Frontal cortex (tissue), 4 donors: ENCODE results near the gene MAD1L1. TPM values are rescaled to one million over a fixed set of nuclear protein-coding genes. Genes with fewer than 3 reads are reported as not detected.

Experiments
- DNase-seq, 2 donors: peaks; one replicate each; pipeline ENCODE4 v3.0.0; 2012; ENCODE audit warnings: low spot score in 2 of 2
- FAIRE-seq: peaks from 2 replicates; lab custom pipeline; 2012; peaks lifted over from hg19 to GRCh38; lab: Jason Lieb, UNC
- total RNA-seq: library from RNA; depleted of rRNA; stranded (reverse); fragments of >200 nt; gene quantifications from one replicate; pipeline ENCODE4 v1.2.3, GENCODE V29; 2014
- donor health status: control.
- donor health status: control.
- donor health status: control.

The MAD1L1 gene
- total RNA-seq, 1 donor from 2014 or later, result 37.1 TPM

DNA sequence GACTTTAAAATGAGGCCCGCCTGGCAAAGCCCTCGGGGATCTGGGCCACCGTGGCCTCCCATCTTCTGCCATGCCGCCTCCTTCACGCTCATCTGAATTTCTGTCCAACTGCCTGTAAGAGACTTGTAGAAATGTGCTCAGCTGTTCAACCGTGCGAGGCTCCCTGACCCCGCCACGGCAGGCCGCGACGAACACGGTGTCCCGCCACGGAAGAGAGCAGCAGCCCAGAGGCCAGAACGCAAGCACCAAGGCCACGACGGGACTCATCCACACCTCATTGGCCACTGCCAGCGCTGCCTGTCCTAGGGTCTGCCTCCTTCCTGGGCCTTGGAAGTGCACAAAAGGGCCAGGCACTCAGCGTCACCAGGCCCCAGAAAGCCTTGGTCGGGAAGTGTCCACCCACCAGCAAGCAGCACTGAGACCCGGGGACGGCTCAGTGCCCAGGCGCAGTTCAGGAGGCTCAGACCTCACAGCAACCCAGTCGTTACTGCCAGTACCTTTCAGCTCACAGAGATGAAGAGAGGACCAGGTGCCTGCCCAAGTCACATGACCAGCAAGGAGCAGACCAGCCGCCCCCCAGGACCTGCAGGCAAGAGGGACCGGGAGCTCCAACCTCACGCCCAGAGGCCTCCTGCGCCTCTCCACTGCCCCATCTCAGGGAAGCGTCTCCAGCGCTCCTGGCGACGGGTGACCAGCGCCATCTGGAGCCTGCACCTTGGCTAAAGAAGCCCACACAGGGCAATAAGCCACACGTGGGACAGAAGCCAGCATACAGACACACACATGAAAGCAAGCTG, 85.9 kb downstream of the MAD1L1 start:
- no peak for DNase-seq

DNA sequence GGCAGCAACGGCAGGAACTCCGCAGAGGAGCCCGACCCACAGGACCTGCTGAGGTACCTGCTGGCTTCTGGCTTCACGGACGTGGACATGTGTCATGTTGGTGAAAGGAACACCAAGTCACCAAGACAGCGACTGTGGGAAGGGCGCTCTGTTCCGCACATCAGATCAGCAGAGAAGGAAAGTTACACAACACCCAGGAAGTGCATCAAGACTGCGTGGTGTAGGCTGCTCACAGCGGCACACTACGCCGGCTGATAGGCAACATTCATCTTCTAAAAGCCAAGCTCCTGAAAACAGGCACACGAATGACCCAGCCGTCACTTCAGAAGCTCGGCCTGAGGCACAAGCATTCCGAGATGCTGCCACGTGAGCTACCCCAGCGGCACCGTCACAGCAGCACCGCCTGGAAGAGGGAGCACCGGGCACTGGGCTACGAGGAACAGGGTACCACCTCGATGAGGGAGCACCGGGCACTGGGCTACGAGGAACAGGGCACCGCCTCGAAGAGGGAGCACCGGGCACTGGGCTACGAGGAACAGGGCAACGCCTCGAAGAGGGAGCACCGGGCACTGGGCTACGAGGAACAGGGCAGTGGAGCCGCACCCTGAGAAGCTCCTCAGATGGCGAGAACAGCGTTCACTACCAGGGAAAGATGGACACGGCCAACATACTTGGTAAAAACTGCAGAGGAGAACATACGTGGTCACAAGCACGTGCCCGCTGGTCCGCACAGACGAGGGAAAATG, 86.7 kb downstream of the MAD1L1 start:
- no peak for DNase-seq
- FAIRE-seq, result no peak

More for the DNA sequence above, 85.9 kb downstream of the MAD1L1 start:
- no peak for FAIRE-seq

DNA sequence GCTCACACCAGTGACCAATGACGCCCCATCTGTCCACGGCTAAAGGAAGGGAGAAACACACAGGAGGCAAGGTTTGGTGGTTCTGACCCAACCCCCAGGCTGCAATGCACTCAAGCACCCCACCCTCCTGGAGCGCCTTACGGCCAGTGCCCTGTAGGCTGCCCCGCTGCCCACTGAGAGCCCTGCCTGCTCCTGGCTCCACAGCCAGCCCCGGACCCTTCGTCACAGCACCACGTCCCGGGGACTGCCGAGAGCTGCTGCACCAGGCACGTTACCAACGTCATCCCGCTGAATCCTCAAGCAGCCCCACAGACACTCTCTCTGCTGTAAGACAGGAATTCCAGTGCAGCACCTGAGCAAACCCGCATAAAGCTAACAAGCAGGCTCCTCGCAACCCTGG, 87.8 kb downstream of the MAD1L1 start:
- DNase-seq, result no peak
- FAIRE-seq, result no peak

DNA sequence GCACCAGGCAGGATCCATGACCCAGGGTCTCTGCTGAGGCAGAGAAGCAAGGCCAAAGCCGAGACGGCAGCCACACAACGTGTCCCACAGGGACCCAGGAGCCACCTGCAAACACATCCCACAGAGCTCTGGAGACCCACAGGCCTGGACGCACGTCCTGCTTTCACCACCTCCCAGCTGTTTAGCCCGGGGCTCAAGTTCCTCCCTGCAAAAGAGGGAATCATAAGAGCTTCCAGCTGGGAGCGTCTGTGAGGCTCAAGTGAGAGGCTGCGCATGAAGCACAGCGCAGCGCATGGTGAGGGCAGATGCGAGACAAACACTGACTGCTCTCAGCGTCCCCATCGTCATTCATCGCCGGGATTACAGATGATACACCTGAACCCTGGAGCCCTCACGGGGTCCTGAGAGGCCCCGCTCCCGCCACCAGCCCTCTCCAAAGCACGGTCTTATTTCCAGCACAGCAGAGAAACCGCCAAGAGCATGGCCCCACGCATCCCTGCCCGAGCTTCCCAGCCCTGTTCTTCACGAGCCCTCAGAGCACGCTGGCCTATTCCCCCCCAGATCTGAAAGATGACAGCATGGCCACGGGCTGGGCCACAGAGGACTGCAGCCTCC, 88.7 kb downstream of the MAD1L1 start:
- FAIRE-seq (no peak), DNase-seq (no peak)

DNA sequence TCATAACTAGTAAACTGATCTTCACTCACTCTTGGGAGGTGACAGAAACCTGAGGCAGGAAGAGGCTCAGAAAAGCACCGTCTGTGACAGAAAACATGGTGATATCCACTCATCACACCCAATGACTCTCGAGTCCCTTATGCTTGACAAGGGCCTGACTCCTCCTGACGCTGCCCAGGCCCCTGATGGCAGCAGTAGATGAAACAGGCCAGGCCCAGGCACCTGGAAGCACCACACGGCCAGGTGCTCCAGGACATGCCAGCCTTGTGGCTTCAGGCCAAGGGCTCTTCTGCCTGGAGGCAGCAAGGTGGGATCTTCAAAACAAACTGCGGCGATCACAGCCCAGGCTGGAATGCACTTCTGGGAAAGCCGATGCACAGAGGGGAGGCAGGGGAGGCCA, 89.3 kb downstream of the MAD1L1 start:
- DNase-seq, result no peak
- FAIRE-seq, result no peak

DNA sequence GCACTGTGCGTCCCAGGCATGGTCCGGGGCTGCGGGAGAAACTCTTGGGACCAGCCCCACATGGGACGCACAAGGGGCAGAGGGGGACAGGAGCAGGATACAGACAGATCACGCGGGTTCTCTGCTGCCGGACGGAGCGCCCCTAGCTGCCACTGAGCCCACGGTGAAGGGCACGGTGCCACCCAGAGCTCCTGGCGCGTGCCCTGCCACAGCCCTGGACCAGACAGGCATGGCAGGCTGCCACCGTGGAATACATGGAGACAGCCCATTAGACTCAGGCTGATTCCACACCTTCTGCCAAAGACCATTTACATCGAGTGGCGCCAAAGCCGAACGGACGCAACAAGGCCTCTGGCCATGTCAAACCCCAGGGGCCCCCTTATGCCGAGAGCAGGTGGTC, 90.4 kb downstream of the MAD1L1 start:
- FAIRE-seq, result no peak
- DNase-seq, result no peak

DNA sequence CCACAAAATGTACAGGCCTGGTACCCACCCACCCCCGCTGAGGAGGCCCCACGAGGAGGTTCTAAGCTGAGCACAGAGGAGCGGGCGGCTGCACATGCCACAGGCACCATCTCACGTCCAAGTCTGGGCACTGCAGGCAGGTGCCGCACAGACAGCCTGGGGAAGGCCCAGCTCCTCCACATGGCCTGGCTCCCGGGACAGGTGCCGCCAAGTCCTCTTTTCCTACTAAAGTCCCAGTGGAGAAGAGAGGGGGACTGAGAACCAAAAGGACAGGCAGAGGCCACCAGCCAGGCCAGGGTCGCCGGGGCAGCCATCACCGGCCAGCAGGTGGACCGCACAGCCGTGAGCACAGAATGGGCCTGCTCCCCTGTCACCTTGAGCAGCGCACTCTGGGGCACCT, 91.1 kb downstream of the MAD1L1 start:
- FAIRE-seq (no peak), DNase-seq (peak in 1 of 2 donors; percentile 66)

DNA sequence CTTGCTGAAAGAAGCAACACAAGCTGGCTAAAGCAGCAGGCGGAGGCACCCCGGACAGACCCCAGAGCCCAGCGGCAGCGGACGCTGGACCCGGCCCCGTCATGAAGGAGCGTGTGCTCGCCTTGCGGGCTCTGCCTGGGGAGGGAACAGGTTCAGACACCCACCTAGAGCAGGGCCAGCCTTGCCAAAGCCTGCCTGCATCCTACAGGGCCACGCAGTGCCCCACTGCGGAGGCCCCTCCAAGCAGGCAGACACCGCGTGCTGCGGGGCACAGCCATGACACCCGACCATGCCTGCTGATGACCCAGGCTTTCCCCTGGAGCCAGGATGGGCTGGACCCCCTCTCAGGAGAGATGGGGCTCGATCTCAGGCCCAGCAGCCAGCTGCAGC, 91.7 kb downstream of the MAD1L1 start:
- DNase-seq (no peak), FAIRE-seq (no peak)

DNA sequence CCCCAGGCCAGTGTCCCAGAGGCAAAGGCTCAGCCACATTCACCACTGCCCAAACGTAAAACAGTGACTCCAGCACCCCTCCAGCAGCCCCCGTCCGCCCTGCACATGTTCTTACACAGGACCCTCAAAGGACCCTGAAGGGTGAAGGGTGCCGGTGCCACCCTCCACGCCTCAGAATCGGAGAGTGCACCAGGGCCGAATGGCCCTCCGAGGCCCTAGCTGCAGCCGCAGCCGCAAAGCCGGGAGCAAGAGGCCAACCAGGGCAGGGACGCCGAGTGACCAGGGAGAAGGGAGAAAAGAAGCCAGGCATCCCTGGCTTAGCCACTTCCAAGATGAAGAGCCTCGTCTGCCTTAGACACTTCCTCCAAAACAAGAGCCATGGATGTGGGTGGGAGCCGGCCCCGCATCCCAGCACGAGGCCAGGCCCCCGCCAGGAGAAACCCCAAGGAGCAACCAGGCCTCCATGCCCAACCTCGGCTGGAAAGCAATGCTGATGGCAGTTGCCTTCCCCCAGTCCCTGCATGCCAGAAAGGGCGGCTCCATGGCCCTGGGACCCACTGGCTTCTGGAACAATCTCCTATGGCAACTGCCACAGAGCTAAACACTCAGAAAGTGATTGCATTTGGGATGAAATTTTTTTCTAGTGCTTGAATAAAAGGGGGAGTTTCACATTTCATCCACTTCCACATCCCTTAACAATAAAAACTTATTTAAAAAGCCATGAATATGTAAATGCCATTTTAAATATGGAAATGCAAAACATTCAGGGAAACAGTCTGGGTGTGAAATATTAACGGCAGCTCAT, 92.3 kb downstream of the MAD1L1 start:
- no peak for FAIRE-seq

DNA sequence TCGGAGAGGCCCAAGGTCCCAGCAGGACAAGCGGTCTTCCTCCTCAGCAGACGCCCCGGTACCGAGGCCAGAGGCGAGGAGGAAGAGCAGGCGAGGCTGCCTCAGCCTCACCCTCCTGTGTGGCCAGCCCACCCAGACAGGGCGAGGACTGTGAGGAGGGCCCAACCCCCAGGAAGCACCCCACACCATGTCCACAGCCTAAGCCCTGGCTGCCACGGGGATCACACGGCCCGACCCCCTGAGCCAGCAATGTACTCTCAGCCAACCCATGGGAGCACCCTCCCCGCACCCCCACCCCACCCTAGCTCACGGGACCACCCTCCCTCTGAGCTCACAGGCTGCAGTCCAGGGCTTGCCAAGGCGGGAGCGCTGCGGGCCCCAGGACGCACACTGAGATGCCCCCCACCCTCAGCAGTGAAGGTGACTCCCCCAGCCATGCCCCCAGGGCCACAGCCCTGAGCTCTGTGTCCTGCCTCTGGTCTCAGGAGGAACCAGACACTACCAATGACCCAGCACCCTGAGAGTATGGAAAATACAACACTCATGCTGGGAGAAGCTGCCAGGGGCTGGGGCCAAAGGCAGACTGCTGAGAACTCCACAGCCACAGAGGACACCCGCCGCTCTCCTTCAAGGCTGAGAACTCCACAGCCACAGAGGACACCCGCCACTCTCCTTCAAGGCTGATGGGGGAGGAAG, 93.6 kb downstream of the MAD1L1 start:
- DNase-seq, result no peak
- no peak for FAIRE-seq

More for the DNA sequence above, 92.3 kb downstream of the MAD1L1 start:
- DNase-seq, result no peak

DNA sequence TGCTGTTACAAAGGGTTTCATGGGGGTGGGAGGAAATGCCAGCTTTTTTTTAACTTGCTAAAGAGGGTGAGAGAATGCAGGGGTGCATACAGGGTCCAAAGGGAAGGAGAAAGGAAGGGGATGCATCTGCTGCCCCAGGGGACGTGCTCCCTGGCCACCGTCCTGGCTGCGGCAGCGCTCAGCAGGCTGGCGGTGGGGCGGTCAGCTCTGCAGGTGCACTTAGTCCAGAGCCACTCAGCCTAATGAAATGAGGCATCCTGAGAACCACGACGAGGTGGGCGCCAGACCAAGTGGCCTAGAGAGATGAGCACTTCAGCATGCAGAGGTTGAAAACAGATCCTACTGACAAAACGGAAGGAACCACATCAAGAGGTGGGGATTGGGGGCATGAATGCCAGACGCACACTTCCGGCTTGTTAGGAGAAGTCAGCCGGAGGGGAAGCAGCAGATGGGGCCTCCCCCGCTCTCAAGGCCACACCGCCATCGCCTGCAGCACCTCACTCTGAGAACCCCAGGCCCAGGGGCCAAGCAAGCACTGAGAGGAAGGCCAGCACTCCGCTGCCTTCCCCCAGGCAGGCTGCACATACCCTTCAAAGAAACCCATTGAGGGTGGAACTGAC, 94.5 kb downstream of the MAD1L1 start:
- FAIRE-seq (no peak), DNase-seq (no peak)

DNA sequence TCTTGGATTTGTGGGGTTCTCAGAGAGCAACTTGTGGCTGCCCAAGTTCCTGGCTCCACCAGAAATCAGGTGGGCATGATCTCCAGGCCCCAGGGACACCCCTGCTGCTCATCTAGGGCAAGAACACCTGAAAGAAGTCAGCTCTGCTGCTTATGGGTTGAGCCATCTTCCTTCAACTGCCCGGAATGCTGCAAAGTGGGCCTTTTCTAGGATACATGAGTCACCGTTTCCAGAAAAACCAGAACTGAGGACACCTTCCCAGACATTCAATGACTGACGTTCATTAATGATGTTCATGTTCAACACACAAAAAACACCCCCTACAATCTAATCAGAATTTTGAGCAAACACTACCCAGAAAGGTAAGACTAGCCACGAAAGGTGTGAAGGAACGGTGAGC, 98.0 kb downstream of the MAD1L1 start:
- DNase-seq, result no peak

DNA sequence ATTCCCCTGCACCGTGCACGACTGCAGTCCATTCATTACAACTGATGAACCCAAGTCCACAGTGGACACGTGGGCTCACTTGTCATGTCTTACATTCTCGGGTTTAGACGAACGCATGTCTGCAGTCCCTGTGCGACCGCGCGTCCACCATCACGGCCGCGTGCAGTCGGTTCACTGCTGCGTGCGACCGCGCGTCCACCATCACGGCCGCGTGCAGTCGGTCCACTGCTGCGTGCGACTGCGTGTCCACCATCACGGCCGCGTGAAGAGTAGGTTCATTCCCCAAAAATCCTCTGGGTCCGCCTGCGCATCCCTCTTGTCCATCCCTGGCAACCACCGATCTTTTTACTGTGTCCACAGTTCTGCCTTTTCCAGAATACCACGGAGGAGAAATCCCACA, 100.5 kb downstream of the MAD1L1 start:
- DNase-seq (no peak), FAIRE-seq (no peak)

More for the DNA sequence above, 98.0 kb downstream of the MAD1L1 start:
- FAIRE-seq, result no peak

DNA sequence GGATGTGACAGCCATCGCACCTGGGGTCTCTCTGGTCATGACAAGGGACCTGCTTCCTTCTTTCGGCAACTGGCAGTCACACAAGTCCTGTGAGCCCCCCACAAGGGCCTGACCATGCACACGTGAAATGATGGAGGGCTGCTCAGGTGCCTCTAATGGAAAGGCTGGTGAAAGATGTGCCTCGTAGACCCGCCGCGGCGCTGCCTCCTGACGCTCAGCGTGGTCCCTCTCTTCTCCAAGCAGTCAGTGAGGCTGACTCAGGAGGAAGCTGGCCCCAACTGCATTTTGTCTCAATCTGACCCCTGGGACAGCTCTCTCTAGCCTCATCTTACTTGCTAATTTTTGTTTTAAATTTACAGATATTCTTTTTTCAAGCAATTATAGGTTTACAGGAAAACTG, 100.9 kb downstream of the MAD1L1 start:
- FAIRE-seq (no peak), DNase-seq (no peak)

DNA sequence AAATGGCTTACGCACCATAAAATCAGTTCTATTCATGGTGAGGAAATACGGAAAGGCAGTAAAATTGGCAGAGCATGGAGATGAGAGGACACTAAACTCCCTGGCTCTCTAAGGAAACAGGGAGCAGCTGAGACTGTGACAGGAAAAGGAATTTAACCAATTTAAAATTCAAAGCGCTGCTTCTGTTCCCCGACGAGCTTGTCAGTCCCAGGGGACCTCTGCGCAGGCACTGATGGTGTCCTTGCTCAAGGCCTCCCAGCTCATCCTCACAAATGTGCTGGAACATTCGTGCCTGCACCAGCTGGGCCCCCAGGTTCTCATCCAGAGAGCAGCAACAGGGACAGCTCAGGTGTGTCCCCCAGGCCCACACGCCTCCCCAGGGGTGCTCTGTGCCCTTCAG, 101.4 kb downstream of the MAD1L1 start:
- FAIRE-seq (no peak), DNase-seq (no peak)

DNA sequence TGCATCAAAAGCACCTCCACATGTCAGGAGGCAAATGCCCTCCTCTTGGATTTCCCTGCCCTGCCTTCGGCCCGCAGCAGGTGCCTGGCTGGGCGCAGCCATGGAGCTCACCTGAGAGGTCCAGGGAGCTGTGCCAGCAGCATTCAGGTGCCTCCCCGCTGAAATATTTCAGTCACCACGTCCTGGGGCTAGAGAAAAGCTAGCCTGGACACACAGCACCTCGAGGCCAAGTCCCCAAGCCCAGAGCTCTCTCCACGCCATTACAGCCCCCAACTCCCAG, 102.7 kb downstream of the MAD1L1 start:
- FAIRE-seq, result no peak

DNA sequence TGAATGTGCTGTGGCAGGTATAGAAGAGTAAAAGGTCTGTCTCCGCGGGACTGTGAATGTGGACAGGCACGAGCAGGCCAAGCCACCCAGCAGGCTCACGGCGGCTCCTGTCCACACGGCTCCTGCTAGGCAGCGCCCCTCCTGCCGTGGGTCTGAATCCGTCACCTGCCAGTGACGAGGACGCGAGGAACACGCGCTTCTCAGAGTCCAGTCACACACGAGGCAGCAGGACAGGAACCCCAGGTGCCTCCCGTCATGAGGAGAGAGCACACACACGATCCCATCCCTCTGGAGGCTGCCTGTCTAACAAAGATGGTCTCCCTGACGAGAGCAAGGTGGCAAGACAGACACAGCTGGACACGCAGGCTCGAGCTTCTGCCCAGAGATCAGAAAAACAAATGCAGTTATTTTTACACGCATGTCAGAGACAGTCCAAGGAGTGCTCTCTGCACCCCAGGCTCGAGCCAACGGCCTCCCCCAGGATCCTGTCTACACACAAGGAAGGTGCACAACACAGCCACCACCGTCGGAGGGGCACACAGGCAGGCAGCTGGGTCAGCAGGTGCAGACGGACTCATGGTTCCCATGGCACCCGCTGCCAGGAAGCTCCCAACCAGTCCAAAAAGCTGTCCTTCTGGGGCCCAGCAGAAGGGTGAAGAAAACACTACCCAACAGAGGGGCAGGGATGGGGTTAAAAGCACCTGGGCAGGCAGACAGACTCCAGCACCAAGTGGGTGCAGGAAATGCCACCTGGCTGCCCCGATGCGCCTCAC, 103.2 kb downstream of the MAD1L1 start:
- FAIRE-seq, result no peak
- no peak for DNase-seq

More for the DNA sequence above, 102.7 kb downstream of the MAD1L1 start:
- DNase-seq, result no peak

DNA sequence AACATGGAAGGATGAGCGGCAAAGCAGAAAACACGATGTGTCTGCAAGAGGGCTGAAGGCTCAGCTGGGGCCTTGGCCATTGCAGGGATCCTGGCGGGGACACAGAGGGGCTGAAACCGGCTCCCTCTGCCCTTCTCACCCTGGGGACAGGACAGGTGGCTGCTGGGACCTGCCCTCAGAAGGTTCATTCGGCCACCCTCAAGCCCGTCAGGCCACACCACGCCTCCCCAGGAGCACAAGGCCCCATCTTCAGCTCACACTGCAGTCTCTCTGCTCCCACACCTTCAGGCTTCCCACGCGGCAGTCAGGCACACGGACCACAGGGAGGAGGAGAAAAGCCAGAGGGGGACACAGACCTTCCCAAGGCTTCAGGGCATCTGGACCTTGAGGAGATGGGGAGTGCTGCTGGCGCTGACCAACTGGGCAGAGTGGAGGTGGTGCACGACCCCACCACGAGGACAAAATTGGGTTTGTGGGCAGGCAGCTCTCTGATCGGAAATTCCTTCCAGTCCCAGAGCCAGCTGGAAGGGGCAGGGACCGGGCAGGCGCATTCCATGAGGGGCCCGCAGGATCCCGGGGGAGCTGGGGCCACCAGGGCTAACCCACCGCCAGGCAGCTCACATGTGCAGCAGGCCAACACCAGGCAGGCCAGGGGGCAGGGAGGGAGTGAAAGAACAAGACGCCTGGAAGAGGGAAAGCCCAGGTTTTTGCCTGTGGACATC, 104.0 kb downstream of the MAD1L1 start:
- FAIRE-seq (no peak), DNase-seq (no peak)
